GM21825 (cell line): Measurements from ENCODE around the gene ZNF446.

ENCODE experiments used
- ATAC-seq: cut with Tn5 transposase; IDR thresholded peaks from one replicate; pipeline ENCODE4 v1.9.1; 2021; ENCODE audit warnings: mild to moderate bottlenecking, moderate library complexity; ENCODE audit not compliant: unreplicated experiment

Gene ZNF446

DNA sequence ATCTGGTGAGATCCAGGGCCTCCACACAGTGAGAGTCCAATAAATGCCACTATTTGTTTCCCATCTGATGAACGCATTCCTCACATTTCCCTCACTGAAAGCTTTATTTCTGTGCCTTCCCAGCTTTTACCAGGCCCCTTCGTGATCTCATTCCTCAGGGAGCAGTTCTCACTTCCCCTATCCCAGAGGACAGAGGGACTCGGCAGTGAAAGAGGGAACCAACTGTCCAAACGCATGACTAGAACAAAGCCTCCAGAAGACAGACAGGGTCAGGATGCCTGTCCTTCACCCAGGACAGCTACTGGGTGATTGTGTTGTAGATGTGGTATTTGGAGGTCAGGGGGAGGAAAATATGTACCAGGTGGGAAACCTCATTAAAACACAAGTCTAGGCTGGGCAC lies 45.5 kb downstream of the ZNF446 start:
- no peak for ATAC-seq

DNA sequence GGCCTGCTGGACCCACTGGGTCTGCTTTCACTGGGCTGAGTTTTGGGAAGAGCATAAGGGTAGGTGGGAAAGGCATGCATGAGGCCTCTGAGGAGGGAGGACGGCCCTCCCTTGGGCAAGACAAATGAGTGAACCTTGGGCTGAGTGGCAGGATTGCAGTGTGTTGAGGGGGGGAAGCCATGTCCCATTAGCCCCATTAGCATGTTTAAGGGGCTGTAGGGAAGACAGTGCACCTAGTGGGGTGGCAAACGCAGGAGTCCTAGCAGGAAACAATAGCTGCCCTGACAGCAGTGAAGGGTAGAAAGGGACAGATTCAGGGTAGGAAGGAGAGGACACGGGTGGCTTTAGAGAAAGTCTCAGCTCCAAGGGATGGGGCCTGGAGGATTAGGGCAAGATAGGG lies 46.6 kb downstream of the ZNF446 start:
- ATAC-seq, result no peak

DNA sequence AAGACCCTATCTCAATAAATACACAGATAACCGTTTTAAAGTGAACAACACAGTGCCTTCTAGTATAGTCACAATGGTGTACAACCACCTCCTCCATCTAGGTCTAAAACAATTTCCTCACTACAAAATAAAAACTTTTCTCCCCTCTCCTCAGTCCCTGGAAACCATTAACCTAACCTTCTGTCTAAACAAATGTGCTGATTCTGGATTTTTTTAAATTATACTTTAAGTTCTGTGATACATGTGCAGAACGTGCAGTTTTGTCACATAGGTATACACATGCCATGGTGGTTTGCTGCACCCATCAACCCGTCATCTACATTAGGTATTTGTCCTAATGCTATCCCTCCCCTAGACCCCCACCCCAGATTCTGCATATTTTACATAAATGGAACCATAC lies 53.3 kb downstream of the ZNF446 start:
- no peak for ATAC-seq
